GM19455 (cell line): ENCODE data around the gene GAST.

Source experiments
- ATAC-seq: cut with Tn5 transposase; IDR thresholded peaks from one replicate; pipeline ENCODE4 v1.9.1; 2021; ENCODE audit not compliant: unreplicated experiment

GAST gene

GRCh38 chr17:41738801-41739112 is 26.6 kb downstream of the GAST start:
- ATAC-seq = no peak

- ATAC-seq = no peak
Observed at GRCh38 chr17:41739661-41740352, 27.7 kb downstream of the GAST start.

GRCh38 chr17:41740506-41740905 is 28.4 kb downstream of the GAST start:
- ATAC-seq = no peak

GRCh38 chr17:41741709-41742108 is 29.6 kb downstream of the GAST start:
- no peak for ATAC-seq

GRCh38 chr17:41748275-41748674 is 36.1 kb downstream of the GAST start:
- ATAC-seq = no peak

GRCh38 chr17:41750862-41751261 is 38.7 kb downstream of the GAST start:
- ATAC-seq = no peak

GRCh38 chr17:41751288-41751687 is 39.2 kb downstream of the GAST start:
- no peak for ATAC-seq

- ATAC-seq = no peak
Observed at GRCh38 chr17:41754066-41754465, 41.9 kb downstream of the GAST start.

- ATAC-seq = no peak
Observed at GRCh38 chr17:41758601-41759000, 46.5 kb downstream of the GAST start.

- no peak for ATAC-seq
Observed at GRCh38 chr17:41760878-41761277, 48.7 kb downstream of the GAST start.

GRCh38 chr17:41762391-41762790 is 50.3 kb downstream of the GAST start:
- ATAC-seq = no peak

GRCh38 chr17:41762841-41763240 is 50.7 kb downstream of the GAST start:
- no peak for ATAC-seq

GRCh38 chr17:41763327-41763726 is 51.2 kb downstream of the GAST start:
- ATAC-seq = no peak
